H1 (cell line): ENCODE measurements around the gene SUPT4H1. TPM values are rescaled to one million over a fixed set of nuclear protein-coding genes. Genes with fewer than 3 reads are reported as not detected.

ENCODE experiments used
- CBX5 ChIP-seq: fragments of 300-800, 300-1000 bp; sonication (generic); IDR thresholded peaks from 2 replicates; pipeline ENCODE4 v1.7.1; 2016; ENCODE audit warnings: antibody characterized with exemption, low read length, low read depth
- CEBPB ChIP-seq: IDR thresholded peaks from 2 replicates; pipeline ENCODE4 v1.6.1; 2012; ENCODE audit warnings: low read depth, low read length
- KDM1A ChIP-seq: fragments of 200-600, 300-600 bp; sonication (generic); IDR thresholded peaks from 2 replicates; pipeline ENCODE4 v1.7.1; 2016; ENCODE audit warnings: mild to moderate bottlenecking, low read length, borderline replicate concordance
- POLR2AphosphoS5 ChIP-seq: IDR thresholded peaks from 2 replicates; pipeline ENCODE4 v1.6.1; 2011; ENCODE audit warnings: low read depth, low read length
- RBBP5 ChIP-seq: IDR thresholded peaks from 2 replicates; pipeline ENCODE4 v1.7.1; 2012; ENCODE audit warnings: low read depth, mild to moderate bottlenecking, inconsistent platforms, low read length, moderate library complexity, borderline replicate concordance
- RXRA ChIP-seq: IDR thresholded peaks from 2 replicates; pipeline ENCODE4 v1.6.1; 2011; ENCODE audit warnings: low read depth, mild to moderate bottlenecking, low read length, moderate library complexity; ENCODE audit not compliant: insufficient read depth
- SIRT6 ChIP-seq: IDR thresholded peaks from one replicate; pipeline ENCODE4 v1.7.1; 2012; ENCODE audit warnings: low read length, inconsistent platforms
- SP1 ChIP-seq: IDR thresholded peaks from 2 replicates; pipeline ENCODE4 v1.6.1; 2011; ENCODE audit warnings: low read depth, low read length
- SUZ12 ChIP-seq: fragments of 200-600 bp; sonication (generic); IDR thresholded peaks from 2 replicates; pipeline ENCODE4 v1.6.1; 2012; ENCODE audit warnings: mild to moderate bottlenecking, inconsistent platforms, low read length, moderate library complexity, mixed read lengths
- TAF7 ChIP-seq: optimal IDR thresholded peaks from 2 replicates; pipeline ENCODE3; 2011; ENCODE audit warnings: low read depth, mild to moderate bottlenecking, inconsistent platforms, low read length, moderate library complexity, borderline replicate concordance
- polyA plus RNA-seq, 7 experiments: library from polyadenylated mRNA; depleted of rRNA in 3 of 7; stranded (reverse) in 5 of 7; unstranded in 2 of 7; fragments of >200 nt in 5 of 7; fragments of 200-250 nt in 2 of 7; gene quantifications; 1 replicate in 5 of 7; 2 replicates in 1 of 7; 4 replicates in 1 of 7; pipeline versions ENCODE4 v1.2.1 to v1.2.3, GENCODE V29; 2011 to 2013; ENCODE audit warnings: missing spikeins in 2 of 7, mixed read lengths in 2 of 7
- total RNA-seq: library from RNA; stranded (reverse); fragmentation: NEBNext Ultra II Directional; extraction: Animal tissue kit (Norgen Biotek cat#: 25700); gene quantifications from 2 replicates; pipeline ENCODE4 v1.2.1, GENCODE V29; 2021
- TF ChIP-seq, protein P1 (sequence below): fragments of 300-600 bp; sonication (generic); IDR thresholded peaks from 2 replicates; pipeline ENCODE4 v1.7.1; 2012; ENCODE audit warnings: low read length, moderate library complexity, mild to moderate bottlenecking, inconsistent platforms; ENCODE audit not compliant: insufficient replicate concordance

The SUPT4H1 gene
- total and polyA plus RNA-seq, 2 of the 8 experiments (the other 6 are each of a cell fraction or from before 2014, with no cell fraction given): 112 to 143 TPM

DNA sequence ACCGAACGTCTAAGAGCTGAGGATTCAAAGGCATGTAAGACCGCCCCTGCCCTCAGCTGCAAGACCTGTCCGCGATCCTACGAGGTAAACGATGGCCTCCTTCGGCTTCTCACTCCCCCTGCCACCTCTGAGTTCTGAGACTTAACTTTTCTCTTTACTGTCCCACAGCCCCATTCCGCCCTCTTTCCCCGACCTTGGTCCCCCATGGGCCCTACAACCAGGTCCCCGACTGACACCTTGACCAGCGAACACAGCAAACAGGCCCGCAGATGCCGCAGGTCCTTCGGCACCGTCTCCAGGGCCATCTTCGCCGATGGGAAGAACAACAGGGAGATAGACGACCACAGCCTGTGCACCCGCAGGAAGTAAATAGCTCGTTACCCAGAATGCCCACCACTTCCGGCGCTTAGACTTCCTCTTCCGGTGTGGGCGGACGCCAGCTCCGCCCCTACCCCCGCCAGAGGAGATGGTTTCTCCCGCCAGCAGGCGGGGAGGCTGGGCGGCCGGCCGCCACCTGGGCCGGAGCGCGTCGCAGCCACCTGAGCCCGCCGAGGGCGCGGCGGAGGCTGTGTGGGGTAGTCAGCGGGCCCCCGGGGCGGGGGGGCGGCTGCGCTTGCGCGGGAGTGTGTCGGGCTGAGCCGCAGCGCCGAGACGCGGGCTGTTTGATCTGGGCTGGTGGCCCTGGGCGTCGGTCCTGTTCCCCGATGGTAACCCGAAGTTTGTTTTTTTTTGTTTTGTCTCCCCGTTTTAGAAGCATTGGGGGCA, at the start of gene SUPT4H1 (continued):
- TF ChIP-seq, protein P1, sequence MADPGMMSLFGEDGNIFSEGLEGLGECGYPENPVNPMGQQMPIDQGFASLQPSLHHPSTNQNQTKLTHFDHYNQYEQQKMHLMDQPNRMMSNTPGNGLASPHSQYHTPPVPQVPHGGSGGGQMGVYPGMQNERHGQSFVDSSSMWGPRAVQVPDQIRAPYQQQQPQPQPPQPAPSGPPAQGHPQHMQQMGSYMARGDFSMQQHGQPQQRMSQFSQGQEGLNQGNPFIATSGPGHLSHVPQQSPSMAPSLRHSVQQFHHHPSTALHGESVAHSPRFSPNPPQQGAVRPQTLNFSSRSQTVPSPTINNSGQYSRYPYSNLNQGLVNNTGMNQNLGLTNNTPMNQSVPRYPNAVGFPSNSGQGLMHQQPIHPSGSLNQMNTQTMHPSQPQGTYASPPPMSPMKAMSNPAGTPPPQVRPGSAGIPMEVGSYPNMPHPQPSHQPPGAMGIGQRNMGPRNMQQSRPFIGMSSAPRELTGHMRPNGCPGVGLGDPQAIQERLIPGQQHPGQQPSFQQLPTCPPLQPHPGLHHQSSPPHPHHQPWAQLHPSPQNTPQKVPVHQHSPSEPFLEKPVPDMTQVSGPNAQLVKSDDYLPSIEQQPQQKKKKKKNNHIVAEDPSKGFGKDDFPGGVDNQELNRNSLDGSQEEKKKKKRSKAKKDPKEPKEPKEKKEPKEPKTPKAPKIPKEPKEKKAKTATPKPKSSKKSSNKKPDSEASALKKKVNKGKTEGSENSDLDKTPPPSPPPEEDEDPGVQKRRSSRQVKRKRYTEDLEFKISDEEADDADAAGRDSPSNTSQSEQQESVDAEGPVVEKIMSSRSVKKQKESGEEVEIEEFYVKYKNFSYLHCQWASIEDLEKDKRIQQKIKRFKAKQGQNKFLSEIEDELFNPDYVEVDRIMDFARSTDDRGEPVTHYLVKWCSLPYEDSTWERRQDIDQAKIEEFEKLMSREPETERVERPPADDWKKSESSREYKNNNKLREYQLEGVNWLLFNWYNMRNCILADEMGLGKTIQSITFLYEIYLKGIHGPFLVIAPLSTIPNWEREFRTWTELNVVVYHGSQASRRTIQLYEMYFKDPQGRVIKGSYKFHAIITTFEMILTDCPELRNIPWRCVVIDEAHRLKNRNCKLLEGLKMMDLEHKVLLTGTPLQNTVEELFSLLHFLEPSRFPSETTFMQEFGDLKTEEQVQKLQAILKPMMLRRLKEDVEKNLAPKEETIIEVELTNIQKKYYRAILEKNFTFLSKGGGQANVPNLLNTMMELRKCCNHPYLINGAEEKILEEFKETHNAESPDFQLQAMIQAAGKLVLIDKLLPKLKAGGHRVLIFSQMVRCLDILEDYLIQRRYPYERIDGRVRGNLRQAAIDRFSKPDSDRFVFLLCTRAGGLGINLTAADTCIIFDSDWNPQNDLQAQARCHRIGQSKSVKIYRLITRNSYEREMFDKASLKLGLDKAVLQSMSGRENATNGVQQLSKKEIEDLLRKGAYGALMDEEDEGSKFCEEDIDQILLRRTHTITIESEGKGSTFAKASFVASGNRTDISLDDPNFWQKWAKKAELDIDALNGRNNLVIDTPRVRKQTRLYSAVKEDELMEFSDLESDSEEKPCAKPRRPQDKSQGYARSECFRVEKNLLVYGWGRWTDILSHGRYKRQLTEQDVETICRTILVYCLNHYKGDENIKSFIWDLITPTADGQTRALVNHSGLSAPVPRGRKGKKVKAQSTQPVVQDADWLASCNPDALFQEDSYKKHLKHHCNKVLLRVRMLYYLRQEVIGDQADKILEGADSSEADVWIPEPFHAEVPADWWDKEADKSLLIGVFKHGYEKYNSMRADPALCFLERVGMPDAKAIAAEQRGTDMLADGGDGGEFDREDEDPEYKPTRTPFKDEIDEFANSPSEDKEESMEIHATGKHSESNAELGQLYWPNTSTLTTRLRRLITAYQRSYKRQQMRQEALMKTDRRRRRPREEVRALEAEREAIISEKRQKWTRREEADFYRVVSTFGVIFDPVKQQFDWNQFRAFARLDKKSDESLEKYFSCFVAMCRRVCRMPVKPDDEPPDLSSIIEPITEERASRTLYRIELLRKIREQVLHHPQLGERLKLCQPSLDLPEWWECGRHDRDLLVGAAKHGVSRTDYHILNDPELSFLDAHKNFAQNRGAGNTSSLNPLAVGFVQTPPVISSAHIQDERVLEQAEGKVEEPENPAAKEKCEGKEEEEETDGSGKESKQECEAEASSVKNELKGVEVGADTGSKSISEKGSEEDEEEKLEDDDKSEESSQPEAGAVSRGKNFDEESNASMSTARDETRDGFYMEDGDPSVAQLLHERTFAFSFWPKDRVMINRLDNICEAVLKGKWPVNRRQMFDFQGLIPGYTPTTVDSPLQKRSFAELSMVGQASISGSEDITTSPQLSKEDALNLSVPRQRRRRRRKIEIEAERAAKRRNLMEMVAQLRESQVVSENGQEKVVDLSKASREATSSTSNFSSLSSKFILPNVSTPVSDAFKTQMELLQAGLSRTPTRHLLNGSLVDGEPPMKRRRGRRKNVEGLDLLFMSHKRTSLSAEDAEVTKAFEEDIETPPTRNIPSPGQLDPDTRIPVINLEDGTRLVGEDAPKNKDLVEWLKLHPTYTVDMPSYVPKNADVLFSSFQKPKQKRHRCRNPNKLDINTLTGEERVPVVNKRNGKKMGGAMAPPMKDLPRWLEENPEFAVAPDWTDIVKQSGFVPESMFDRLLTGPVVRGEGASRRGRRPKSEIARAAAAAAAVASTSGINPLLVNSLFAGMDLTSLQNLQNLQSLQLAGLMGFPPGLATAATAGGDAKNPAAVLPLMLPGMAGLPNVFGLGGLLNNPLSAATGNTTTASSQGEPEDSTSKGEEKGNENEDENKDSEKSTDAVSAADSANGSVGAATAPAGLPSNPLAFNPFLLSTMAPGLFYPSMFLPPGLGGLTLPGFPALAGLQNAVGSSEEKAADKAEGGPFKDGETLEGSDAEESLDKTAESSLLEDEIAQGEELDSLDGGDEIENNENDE: no peak
- no peak for TF ChIP-seq RXRA
- TF ChIP-seq CBX5: no peak
- no peak for TF ChIP-seq SIRT6
- TF ChIP-seq TAF7: peak; percentile 43
- TF ChIP-seq SP1: peak; percentile 70; the same call in 1 of the 2 replicates
- no peak for TF ChIP-seq CEBPB
- TF ChIP-seq SUZ12: no peak
- TF ChIP-seq RBBP5: no peak
- TF ChIP-seq KDM1A: no peak
- TF ChIP-seq POLR2AphosphoS5: peak; percentile 93
